Measurements from ENCODE around the gene PMEL. TPM values are rescaled to one million over a fixed set of nuclear protein-coding genes. Genes with fewer than 3 reads are reported as not detected.
A peak's percentile ranks its signal among the peaks of the same experiment; 100 is the strongest.

Gene PMEL
- total RNA-seq, 1 experiment from 2014 or later, result not detected

GRCh38 chr12:55996715-55997534 is 31.1 kb upstream of the PMEL start, which contains the start of gene SUOX:
SUOX (plus strand) TSS chr12:55997276; CDS start chr12:56002222, 4,946 bp downstream.
- Mint-ChIP-seq H3K9me3 (ENCODE audit: unreplicated experiment) (no peaks in the 10 kb centered on the region), H3K27me3 (ENCODE audit: insufficient read depth, unreplicated experiment) (no peaks in the 10 kb centered on the region), H3K36me3 (ENCODE audit: insufficient read depth, unreplicated experiment) (peaks cover 25% of the 10 kb centered on the region), H3K4me1 (ENCODE audit: insufficient read depth, unreplicated experiment) (peaks cover 12% of the 10 kb centered on the region), H3K27ac (ENCODE audit: low read depth, unreplicated experiment) (peak within 1 kb of the TSS; percentile 28), H3K4me3 (ENCODE audit: unreplicated experiment) (peak within 1 kb of the TSS; percentile 92)
- peak; percentile 98 for DNase-seq (ENCODE audit: unreplicated experiment)
- BruUV-seq (replicated peaks), result no TSS peak
- ChIA-PET CTCF (interaction anchor here (0.5 to 5.0 kb wide), 28 partner anchors 10 to 263 kb away, joined by 3 to 80 read pairs (median 6); partner anchors contain the start of genes ORMDL2, PA2G4, RAB5B and SARNP), POLR2A (interaction anchor here (0.6 to 5.0 kb wide), 30 partner anchors 9 to 416 kb away, joined by 3 to 71 read pairs (median 6); partner anchors contain the start of genes CD63, DNAJC14, ERBB3 and ESYT1)
- no peak for TF ChIP-seq CTCF (IDR thresholded peaks at IDR 0.05; ENCODE audit: unreplicated experiment)
- intact Hi-C loops (cut with micrococcal nuclease), result loop anchor here (1.0 to 2.0 kb wide), 4 partner anchors 32 to 120 kb away; partner anchors contain the start of genes RPL41 and RPS26

- CTCF ChIA-PET, result interaction anchor here (0.6 to 5.0 kb wide), 32 partner anchors 9 to 267 kb away, joined by 3 to 80 read pairs (median 5); partner anchors contain the start of genes ORMDL2, RAB5B and SARNP
- Mint-ChIP-seq H3K27ac (ENCODE audit: low read depth, unreplicated experiment) (peak overlapping the region; percentile 28), H3K36me3 (ENCODE audit: insufficient read depth, unreplicated experiment) (peaks cover 29% of the 10 kb centered on the region), H3K4me3 (ENCODE audit: unreplicated experiment) (peak overlapping the region; percentile 92), H3K9me3 (ENCODE audit: unreplicated experiment) (no peaks in the 10 kb centered on the region), H3K4me1 (ENCODE audit: insufficient read depth, unreplicated experiment) (peaks cover 12% of the 10 kb centered on the region), H3K27me3 (ENCODE audit: insufficient read depth, unreplicated experiment) (no peaks in the 10 kb centered on the region)
- TF ChIP-seq CTCF (IDR thresholded peaks at IDR 0.05; ENCODE audit: unreplicated experiment), result peak; percentile 74
- DNase-seq (ENCODE audit: unreplicated experiment), result peak; percentile 81
- BruUV-seq (replicated peaks), result no TSS peak
- POLR2A ChIA-PET, result interaction anchor here (0.5 to 5.0 kb wide), 27 partner anchors 8 to 327 kb away, joined by 3 to 71 read pairs (median 5); partner anchors contain the start of genes CD63, ESYT1, ORMDL2 and PA2G4
- intact Hi-C loops (cut with micrococcal nuclease), result loop anchor here (1.0 to 2.0 kb wide), 4 partner anchors 33 to 121 kb away; partner anchors contain the start of genes RPL41 and RPS26
Observed at GRCh38 chr12:55996201-55996714, 30.4 kb upstream of the PMEL start.

GRCh38 chr12:55995366-55995765 is 29.5 kb upstream of the PMEL start:
- Mint-ChIP-seq H3K27me3 (ENCODE audit: insufficient read depth, unreplicated experiment) (no peaks in the 10 kb centered on the region), H3K4me1 (ENCODE audit: insufficient read depth, unreplicated experiment) (peaks cover 12% of the 10 kb centered on the region), H3K36me3 (ENCODE audit: insufficient read depth, unreplicated experiment) (peaks cover 38% of the 10 kb centered on the region), H3K27ac (ENCODE audit: low read depth, unreplicated experiment) (no peak overlapping the region), H3K4me3 (ENCODE audit: unreplicated experiment) (no peak overlapping the region), H3K9me3 (ENCODE audit: unreplicated experiment) (no peaks in the 10 kb centered on the region)
- ChIA-PET CTCF (interaction anchor here (0.6 to 5.0 kb wide), 33 partner anchors 10 to 261 kb away, joined by 3 to 80 read pairs (median 4); partner anchors contain the start of genes ESYT1, ORMDL2, RAB5B and SARNP), POLR2A (interaction anchor here (0.6 to 5.0 kb wide), 14 partner anchors 10 to 257 kb away, joined by 3 to 71 read pairs (median 14); partner anchors contain the start of genes ESYT1, PA2G4 and RAB5B)
- no peak for DNase-seq (ENCODE audit: unreplicated experiment)
- TF ChIP-seq CTCF (IDR thresholded peaks at IDR 0.05; ENCODE audit: unreplicated experiment), result no peak
- BruUV-seq (replicated peaks), result no TSS peak
- intact Hi-C loops (cut with micrococcal nuclease), result no loop called here

Data from MCF 10A (cell line).